ENCODE data around the gene CRYL1.

The CRYL1 gene

DNA sequence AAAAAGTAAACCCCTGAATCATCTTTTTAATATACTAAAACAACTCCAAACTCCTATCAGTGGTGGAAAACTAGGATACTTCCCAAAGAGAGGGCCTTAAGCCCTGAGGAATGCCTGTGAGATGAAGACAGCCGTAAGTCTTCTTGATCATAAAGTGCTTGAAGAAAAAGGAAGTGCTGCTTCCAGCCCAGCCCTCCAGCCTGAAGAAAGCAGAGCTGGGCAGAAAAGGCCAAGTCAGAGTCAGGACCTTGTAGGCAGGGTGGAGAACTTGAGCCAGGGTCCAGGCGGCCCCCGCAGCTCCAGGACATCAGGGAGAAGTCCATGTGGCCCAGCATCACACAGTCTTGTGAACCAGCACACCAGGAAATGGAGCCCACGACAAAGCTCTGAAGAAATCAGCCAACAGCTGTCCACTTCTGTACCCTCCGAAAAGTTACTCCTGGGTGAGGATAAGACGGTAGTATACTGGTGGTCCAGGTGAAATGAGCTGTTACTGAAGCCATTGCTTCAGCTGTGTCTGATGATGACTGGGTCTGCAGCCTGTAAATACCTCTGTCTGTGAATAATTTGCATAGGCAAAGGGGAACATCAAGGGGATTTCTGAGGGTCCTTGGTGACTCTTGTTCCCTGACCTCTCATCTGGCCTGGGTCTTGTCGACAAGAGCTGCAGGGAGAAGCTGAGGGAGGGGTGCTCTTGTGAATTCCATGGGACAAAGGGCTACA lies 18.7 kb upstream of the CRYL1 start:
- Mint-ChIP-seq H3K36me3 (ENCODE audit: low read depth) (no peaks in the 10 kb centered on the region), H3K4me3 (no peak overlapping the region), H3K27me3 (ENCODE audit: low read depth, poor library complexity) (peaks cover 9% of the 10 kb centered on the region), H3K9me3 (no peaks in the 10 kb centered on the region), H3K4me1 (peaks cover 22% of the 10 kb centered on the region), H3K27ac (peak overlapping the region; percentile 45)
- no peak for DNase-seq
- TF ChIP-seq, protein P1, sequence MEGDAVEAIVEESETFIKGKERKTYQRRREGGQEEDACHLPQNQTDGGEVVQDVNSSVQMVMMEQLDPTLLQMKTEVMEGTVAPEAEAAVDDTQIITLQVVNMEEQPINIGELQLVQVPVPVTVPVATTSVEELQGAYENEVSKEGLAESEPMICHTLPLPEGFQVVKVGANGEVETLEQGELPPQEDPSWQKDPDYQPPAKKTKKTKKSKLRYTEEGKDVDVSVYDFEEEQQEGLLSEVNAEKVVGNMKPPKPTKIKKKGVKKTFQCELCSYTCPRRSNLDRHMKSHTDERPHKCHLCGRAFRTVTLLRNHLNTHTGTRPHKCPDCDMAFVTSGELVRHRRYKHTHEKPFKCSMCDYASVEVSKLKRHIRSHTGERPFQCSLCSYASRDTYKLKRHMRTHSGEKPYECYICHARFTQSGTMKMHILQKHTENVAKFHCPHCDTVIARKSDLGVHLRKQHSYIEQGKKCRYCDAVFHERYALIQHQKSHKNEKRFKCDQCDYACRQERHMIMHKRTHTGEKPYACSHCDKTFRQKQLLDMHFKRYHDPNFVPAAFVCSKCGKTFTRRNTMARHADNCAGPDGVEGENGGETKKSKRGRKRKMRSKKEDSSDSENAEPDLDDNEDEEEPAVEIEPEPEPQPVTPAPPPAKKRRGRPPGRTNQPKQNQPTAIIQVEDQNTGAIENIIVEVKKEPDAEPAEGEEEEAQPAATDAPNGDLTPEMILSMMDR (IDR thresholded peaks at IDR 0.05) = no peak

DNA sequence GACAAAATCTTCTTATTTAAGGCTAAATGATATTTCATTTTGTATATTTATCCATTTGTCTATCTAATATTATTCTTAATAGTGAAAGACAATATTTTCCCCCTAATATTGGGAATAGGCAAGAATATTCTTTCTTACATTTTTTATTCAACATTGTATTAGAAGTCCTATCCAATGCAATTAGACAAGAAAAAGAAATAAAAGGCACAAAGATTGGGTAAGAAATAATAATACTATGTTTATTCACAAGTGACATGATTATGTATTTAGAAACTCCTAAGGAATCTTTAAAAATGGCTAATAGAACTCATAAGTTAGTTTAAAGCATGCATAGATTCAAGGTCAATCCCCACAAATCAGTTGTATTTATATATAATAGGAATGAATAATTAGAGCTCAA lies 11.3 kb upstream of the CRYL1 start:
- Mint-ChIP-seq H3K36me3 (ENCODE audit: low read depth) (no peaks in the 10 kb centered on the region), H3K4me1 (no peaks in the 10 kb centered on the region), H3K9me3 (peaks cover 49% of the 10 kb centered on the region), H3K4me3 (no peak overlapping the region), H3K27me3 (ENCODE audit: low read depth, poor library complexity) (no peaks in the 10 kb centered on the region), H3K27ac (no peak overlapping the region)
- DNase-seq = no peak
- TF ChIP-seq, protein P1 (IDR thresholded peaks at IDR 0.05) = no peak

DNA sequence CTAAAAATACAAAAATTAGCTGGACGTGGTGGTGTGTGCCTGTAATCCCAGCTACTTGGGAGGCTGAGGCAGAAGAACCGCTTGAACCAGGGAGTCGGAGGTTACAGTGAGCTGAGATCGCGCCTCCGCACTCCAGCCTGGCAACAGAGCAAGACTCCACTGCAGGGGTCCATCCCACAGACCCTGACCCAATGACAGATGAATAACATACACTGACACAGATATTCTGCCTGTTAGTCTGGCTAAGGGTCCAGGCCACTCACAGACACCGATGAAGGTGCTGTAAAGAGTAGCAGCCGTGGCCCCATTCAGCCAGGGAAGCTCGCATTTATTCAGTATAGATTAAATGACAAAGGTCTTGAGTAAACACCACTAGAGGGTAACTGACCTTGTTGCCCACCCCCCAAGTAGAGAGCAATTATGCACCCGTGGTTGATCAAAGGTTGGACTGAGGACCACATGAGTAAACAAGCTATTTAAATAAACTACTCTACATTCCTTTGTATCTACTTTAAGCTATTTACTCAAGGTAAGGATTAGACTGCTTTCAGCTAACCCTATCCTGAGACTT lies 8.5 kb upstream of the CRYL1 start:
- TF ChIP-seq, protein P1 (IDR thresholded peaks at IDR 0.05) = no peak
- H3K27me3 Mint-ChIP-seq (ENCODE audit: low read depth, poor library complexity) = peaks cover 13% of the 10 kb centered on the region
- no peaks in the 10 kb centered on the region for H3K36me3 Mint-ChIP-seq (ENCODE audit: low read depth)
- peaks cover 49% of the 10 kb centered on the region for H3K9me3 Mint-ChIP-seq
- no peak overlapping the region for H3K27ac Mint-ChIP-seq
- no peaks in the 10 kb centered on the region for H3K4me1 Mint-ChIP-seq
- DNase-seq = no peak
- no peak overlapping the region for H3K4me3 Mint-ChIP-seq

DNA sequence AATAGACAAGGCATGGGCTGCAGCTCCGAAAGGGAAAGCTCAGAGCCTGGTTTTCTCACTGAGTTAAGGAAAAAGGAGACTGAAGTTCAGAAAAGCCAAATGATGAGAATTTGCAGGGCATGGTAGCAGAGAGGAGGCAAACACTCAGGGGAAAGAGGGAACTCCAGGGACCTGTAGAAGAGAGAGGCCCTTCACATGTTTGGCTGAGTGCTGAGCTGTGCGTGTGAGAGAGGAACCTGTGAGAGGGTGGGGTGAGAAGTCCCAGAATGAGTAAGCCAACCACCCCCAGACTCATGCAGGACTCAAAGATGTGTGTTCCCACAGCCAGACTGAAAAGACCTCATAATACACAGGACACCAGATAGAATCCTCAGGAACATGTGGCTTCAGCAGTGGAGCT lies 2.8 kb upstream of the CRYL1 start:
- H3K4me3 Mint-ChIP-seq = no peak overlapping the region
- TF ChIP-seq, protein P1 (IDR thresholded peaks at IDR 0.05) = no peak
- H3K27ac Mint-ChIP-seq = no peak overlapping the region
- H3K4me1 Mint-ChIP-seq = peaks cover 5% of the 10 kb centered on the region
- H3K36me3 Mint-ChIP-seq (ENCODE audit: low read depth) = no peaks in the 10 kb centered on the region
- peaks cover 65% of the 10 kb centered on the region for H3K27me3 Mint-ChIP-seq (ENCODE audit: low read depth, poor library complexity)
- no peak for DNase-seq
- peaks cover 12% of the 10 kb centered on the region for H3K9me3 Mint-ChIP-seq

DNA sequence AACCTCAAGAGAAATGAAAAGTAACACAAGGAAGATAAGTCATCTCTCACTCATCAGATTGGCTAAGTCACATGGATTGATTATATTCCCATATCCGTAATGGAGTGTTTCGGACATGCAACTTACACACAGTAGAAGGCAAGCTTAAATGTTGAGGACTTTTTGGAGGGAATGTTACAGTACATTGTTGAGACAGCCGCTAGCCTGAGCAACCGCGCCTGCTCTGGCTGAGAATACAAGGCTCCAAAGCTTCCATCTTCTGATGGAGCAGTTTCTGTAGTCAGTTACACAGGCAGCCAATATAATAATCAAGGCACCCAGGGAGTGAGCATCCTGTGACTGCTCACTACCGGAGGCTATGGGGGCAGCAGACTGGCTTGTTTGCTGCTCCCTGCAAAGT lies 1.0 kb upstream of the CRYL1 start:
- Mint-ChIP-seq H3K27ac (no peak overlapping the region), H3K36me3 (ENCODE audit: low read depth) (no peaks in the 10 kb centered on the region), H3K9me3 (no peaks in the 10 kb centered on the region), H3K4me3 (peak overlapping the region; percentile 76), H3K27me3 (ENCODE audit: low read depth, poor library complexity) (peaks cover 76% of the 10 kb centered on the region), H3K4me1 (peaks cover 5% of the 10 kb centered on the region)
- TF ChIP-seq, protein P1 (IDR thresholded peaks at IDR 0.05) = no peak
- no peak for DNase-seq

DNA sequence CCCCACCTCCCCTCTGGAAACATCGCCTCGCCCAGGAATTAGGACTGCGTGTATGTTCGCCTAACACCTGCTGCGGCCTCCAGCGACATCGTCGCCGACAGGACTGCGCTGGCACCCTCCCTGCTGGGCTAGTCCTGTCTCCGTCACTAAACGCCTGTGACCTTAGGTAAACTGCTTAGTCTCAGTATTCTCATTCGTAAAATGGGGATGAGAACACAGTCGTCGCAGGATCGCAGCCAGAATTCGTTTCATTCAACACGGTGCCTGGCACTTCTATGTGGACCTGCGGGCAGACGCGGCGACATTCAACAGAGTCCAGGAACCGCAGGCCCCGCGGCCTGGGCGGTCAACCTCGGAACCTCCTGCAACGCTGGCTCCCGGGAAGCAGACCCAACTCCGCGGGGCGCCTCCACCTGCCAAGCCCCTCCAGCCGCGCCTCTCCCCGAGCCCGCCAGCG lies 485 bp downstream of the CRYL1 start:
- H3K9me3 Mint-ChIP-seq = no peaks in the 10 kb centered on the region
- H3K4me1 Mint-ChIP-seq = peaks cover 5% of the 10 kb centered on the region
- peak overlapping the region; percentile 80 for H3K4me3 Mint-ChIP-seq
- peaks cover 66% of the 10 kb centered on the region for H3K27me3 Mint-ChIP-seq (ENCODE audit: low read depth, poor library complexity)
- TF ChIP-seq, protein P1 (IDR thresholded peaks at IDR 0.05) = no peak
- peak; percentile 23 for DNase-seq
- H3K27ac Mint-ChIP-seq = no peak overlapping the region
- H3K36me3 Mint-ChIP-seq (ENCODE audit: low read depth) = no peaks in the 10 kb centered on the region
